HCT116 (cell line): ENCODE measurements around the gene KY.

Source experiments
- JUND ChIP-seq: IDR thresholded peaks from 2 replicates; pipeline ENCODE4 v1.6.1; 2012
- MAX ChIP-seq: IDR thresholded peaks from 2 replicates; pipeline ENCODE4 v1.6.1; 2012
- POLR2A ChIP-seq: IDR thresholded peaks from 2 replicates; pipeline ENCODE4 v1.7.0; 2011; ENCODE audit warnings: borderline replicate concordance; ENCODE audit not compliant: insufficient read depth, insufficient read length; ENCODE audit errors: extremely low read depth
- TCF7L2 ChIP-seq: IDR thresholded peaks from 2 replicates; pipeline ENCODE4 v1.7.0; 2011; ENCODE audit warnings: borderline replicate concordance, inconsistent platforms; ENCODE audit not compliant: insufficient read depth, insufficient read length; ENCODE audit errors: extremely low read depth
- YY1 ChIP-seq: IDR thresholded peaks from 2 replicates; pipeline ENCODE4 v1.6.1; 2011; ENCODE audit warnings: low read length, low read depth, moderate library complexity, mild to moderate bottlenecking; ENCODE audit not compliant: insufficient replicate concordance; ENCODE audit errors: extremely low read depth
- TF ChIP-seq, protein P1 (sequence below), 3 experiments: fragments of 200-600 bp in 1 of 3; sonication (generic) in 1 of 3; IDR thresholded peaks in 2 of 3; conservative IDR thresholded peaks in 1 of 3; 2 replicates each; pipeline ENCODE4 v1.5.1; 2012 to 2017; ENCODE audit warnings: low read depth in 2 of 3, low read length in 2 of 3, antibody characterized with exemption in 1 of 3, borderline replicate concordance in 1 of 3, control low read depth in 1 of 3, mild to moderate bottlenecking in 1 of 3, mixed read lengths in 1 of 3, mixed run types in 1 of 3, moderate library complexity in 1 of 3; ENCODE audit not compliant: insufficient read depth in 1 of 3

DNA sequence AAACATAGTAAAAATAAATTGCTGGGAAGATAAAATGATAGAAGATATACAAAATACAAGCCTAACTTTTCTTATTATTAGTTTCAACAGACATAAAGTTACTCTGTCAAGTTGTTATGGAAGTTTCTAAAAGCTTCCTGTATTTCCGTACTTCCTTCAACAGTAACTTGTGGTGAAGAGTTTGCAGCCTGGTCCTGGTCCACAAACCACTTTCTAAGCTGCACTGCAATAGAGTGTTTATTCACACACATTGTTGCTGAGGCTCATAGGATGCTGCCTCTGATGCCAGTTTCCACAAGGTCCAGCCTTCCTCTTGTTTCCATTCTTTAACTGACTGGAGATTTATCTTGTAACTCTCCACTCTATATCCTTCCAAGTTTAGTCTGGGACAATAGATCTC, 39.4 kb upstream of the KY start:
- TF ChIP-seq POLR2A (no peak), YY1 (no peak), JUND (no peak), MAX (no peak), TCF7L2 (no peak)
- TF ChIP-seq, protein P1, sequence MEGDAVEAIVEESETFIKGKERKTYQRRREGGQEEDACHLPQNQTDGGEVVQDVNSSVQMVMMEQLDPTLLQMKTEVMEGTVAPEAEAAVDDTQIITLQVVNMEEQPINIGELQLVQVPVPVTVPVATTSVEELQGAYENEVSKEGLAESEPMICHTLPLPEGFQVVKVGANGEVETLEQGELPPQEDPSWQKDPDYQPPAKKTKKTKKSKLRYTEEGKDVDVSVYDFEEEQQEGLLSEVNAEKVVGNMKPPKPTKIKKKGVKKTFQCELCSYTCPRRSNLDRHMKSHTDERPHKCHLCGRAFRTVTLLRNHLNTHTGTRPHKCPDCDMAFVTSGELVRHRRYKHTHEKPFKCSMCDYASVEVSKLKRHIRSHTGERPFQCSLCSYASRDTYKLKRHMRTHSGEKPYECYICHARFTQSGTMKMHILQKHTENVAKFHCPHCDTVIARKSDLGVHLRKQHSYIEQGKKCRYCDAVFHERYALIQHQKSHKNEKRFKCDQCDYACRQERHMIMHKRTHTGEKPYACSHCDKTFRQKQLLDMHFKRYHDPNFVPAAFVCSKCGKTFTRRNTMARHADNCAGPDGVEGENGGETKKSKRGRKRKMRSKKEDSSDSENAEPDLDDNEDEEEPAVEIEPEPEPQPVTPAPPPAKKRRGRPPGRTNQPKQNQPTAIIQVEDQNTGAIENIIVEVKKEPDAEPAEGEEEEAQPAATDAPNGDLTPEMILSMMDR (IDR thresholded peaks at IDR 0.05 in 2 of 3, conservative IDR thresholded peaks at IDR 0.05 in 1 of 3; ENCODE audit: borderline replicate concordance in 1 of 3, insufficient read depth in 1 of 3, low read depth in 2 of 3, low read length in 2 of 3), result no peak
